ENCODE data around the gene GABARAP. TPM values are rescaled to one million over a fixed set of nuclear protein-coding genes. Genes with fewer than 3 reads are reported as not detected.

Gene GABARAP
- total and polyA plus RNA-seq, 2 of the 13 experiments (the other 11 are each of a cell fraction or from before 2014, with no cell fraction given): 161 to 310 TPM

DNA sequence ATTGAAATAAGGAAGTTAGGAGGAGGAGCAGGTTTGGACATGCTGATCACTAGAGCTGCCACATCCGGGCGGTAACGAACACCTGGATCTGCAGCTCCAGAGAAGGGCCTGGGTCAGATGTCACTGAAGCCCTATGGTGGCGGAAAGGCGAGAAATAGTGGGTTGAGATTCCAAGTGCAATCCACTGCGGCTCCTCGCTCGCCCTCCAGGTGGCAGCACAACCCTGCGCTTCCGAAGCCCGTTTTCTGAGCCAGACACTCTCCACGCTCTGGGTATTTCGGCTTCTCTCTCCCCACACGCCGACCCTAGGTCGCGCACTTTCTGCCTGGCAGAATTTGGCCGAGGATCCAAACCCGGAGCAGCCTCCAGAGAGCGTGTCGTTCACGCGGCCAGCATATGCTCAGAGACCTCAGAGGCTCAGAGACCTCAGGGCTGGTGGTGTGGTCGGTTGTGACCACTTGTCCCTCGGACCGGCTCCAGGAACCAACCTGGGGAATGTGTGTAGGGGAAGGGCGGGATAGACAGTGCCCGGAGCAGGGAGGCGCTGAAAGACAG is 38.3 kb upstream of the GABARAP start (continued):
- TF ChIP-seq, protein P1, sequence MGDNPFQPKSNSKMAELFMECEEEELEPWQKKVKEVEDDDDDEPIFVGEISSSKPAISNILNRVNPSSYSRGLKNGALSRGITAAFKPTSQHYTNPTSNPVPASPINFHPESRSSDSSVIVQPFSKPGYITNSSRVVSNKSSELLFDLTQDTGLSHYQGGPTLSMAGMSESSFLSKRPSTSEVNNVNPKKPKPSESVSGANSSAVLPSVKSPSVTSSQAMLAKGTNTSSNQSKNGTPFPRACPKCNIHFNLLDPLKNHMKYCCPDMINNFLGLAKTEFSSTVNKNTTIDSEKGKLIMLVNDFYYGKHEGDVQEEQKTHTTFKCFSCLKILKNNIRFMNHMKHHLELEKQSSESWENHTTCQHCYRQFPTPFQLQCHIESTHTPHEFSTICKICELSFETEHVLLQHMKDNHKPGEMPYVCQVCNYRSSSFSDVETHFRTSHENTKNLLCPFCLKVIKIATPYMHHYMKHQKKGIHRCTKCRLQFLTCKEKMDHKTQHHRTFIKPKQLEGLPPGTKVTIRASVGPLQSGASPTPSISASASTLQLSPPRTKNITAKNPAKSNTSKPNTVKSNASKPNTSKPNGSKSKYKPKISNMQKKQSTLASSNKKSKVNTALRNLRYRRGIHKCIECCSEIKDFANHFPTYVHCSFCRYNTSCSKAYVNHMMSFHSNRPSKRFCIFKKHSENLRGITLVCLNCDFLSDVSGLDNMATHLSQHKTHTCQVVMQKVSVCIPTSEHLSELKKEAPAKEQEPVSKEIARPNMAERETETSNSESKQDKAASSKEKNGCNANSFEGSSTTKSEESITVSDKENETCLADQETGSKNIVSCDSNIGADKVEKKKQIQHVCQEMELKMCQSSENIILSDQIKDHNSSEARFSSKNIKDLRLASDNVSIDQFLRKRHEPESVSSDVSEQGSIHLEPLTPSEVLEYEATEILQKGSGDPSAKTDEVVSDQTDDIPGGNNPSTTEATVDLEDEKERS (CRISPR knock-in tag; IDR thresholded peaks at IDR 0.05): peak; percentile 24; the same call in 1 of the 2 replicates
- TF ChIP-seq ZNF383 (CRISPR knock-in tag; IDR thresholded peaks at IDR 0.05; ENCODE audit: borderline replicate concordance) (no peak), ZNF329 (CRISPR knock-in tag; IDR thresholded peaks at IDR 0.05; ENCODE audit: low read depth) (no peak), ZNF543 (CRISPR knock-in tag; IDR thresholded peaks at IDR 0.05) (0 out of 2 replicates have a peak, but pooled peaks have one; percentile 61), ZBTB21 (CRISPR knock-in tag; IDR thresholded peaks at IDR 0.05) (no peak), ZNF598 (CRISPR knock-in tag; IDR thresholded peaks at IDR 0.05; ENCODE audit: borderline replicate concordance) (peak; percentile 67; the same call in 1 of the 2 replicates), TBX3 (IDR thresholded peaks at IDR 0.05; ENCODE audit: borderline replicate concordance) (no peak), SRY (CRISPR knock-in tag; IDR thresholded peaks at IDR 0.05) (peak; percentile 69; the same call in 1 of the 2 replicates), TGIF2 (CRISPR knock-in tag; IDR thresholded peaks at IDR 0.05) (peak; percentile 77; the same call in 1 of the 2 replicates), HES4 (CRISPR knock-in tag; IDR thresholded peaks at IDR 0.05; ENCODE audit: borderline replicate concordance) (0 out of 2 replicates have a peak, but pooled peaks have one; percentile 49), ZNF724P (CRISPR knock-in tag; IDR thresholded peaks at IDR 0.05; ENCODE audit: borderline replicate concordance) (peak; percentile 68; the same call in 1 of the 2 replicates), MTF2 (CRISPR knock-in tag; IDR thresholded peaks at IDR 0.05; ENCODE audit: borderline replicate concordance) (no peak; the same call in 1 of the 2 replicates), ZNF263 (CRISPR knock-in tag; IDR thresholded peaks at IDR 0.05) (peak; percentile 27; the same call in 1 of the 2 replicates), ZNF572 (CRISPR knock-in tag; IDR thresholded peaks at IDR 0.05) (peak; percentile 77; the same call in 1 of the 2 replicates), STAT5B (CRISPR knock-in tag; IDR thresholded peaks at IDR 0.05) (no peak)
- TF ChIP-seq, protein P2, sequence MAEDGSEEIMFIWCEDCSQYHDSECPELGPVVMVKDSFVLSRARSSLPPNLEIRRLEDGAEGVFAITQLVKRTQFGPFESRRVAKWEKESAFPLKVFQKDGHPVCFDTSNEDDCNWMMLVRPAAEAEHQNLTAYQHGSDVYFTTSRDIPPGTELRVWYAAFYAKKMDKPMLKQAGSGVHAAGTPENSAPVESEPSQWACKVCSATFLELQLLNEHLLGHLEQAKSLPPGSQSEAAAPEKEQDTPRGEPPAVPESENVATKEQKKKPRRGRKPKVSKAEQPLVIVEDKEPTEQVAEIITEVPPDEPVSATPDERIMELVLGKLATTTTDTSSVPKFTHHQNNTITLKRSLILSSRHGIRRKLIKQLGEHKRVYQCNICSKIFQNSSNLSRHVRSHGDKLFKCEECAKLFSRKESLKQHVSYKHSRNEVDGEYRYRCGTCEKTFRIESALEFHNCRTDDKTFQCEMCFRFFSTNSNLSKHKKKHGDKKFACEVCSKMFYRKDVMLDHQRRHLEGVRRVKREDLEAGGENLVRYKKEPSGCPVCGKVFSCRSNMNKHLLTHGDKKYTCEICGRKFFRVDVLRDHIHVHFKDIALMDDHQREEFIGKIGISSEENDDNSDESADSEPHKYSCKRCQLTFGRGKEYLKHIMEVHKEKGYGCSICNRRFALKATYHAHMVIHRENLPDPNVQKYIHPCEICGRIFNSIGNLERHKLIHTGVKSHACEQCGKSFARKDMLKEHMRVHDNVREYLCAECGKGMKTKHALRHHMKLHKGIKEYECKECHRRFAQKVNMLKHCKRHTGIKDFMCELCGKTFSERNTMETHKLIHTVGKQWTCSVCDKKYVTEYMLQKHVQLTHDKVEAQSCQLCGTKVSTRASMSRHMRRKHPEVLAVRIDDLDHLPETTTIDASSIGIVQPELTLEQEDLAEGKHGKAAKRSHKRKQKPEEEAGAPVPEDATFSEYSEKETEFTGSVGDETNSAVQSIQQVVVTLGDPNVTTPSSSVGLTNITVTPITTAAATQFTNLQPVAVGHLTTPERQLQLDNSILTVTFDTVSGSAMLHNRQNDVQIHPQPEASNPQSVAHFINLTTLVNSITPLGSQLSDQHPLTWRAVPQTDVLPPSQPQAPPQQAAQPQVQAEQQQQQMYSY (CRISPR knock-in tag; IDR thresholded peaks at IDR 0.05): peak; percentile 90
- TF ChIP-seq, protein P3, sequence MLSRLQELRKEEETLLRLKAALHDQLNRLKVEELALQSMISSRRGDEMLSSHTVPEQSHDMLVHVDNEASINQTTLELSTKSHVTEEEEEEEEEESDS (CRISPR knock-in tag; IDR thresholded peaks at IDR 0.05; ENCODE audit: borderline replicate concordance): 0 out of 2 replicates have a peak, but pooled peaks have one; percentile 49
- TF ChIP-seq, protein P4, sequence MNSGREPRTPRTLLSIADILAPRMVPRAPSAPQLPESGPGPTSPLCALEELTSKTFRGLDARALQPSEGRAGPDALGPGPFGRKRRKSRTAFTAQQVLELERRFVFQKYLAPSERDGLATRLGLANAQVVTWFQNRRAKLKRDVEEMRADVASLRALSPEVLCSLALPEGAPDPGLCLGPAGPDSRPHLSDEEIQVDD (CRISPR knock-in tag; IDR thresholded peaks at IDR 0.05; ENCODE audit: borderline replicate concordance): no peak
- TF ChIP-seq, protein P5, sequence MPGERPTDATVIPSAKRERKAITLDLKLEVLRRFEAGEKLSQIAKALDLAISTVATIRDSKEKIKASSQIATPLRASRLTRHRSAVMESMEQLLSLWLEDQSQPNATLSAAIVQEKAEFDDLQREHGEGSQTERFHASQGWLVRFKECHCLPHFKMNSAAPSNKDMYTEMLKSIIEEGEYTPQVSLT (CRISPR knock-in tag; IDR thresholded peaks at IDR 0.05; ENCODE audit: borderline replicate concordance, low read depth): no peak
- TF ChIP-seq, protein P6, sequence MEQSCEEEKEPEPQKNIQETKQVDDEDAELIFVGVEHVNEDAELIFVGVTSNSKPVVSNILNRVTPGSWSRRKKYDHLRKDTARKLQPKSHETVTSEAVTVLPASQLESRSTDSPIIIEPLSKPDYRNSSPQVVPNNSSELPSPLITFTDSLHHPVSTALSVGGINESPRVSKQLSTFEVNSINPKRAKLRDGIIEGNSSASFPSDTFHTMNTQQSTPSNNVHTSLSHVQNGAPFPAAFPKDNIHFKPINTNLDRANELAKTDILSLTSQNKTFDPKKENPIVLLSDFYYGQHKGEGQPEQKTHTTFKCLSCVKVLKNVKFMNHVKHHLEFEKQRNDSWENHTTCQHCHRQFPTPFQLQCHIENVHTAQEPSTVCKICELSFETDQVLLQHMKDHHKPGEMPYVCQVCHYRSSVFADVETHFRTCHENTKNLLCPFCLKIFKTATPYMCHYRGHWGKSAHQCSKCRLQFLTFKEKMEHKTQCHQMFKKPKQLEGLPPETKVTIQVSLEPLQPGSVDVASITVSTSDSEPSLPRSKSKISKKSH (CRISPR knock-in tag; IDR thresholded peaks at IDR 0.05; ENCODE audit: borderline replicate concordance): peak; percentile 79; the same call in 1 of the 2 replicates
